Transverse colon (tissue), 4 donors: Measurements from ENCODE around the gene LDLRAD4.

Source experiments
- POLR2AphosphoS5 ChIP-seq, 3 donors: sonication (generic); formaldehyde crosslinking; IDR thresholded peaks; one replicate each; pipeline ENCODE4 v1.6.1; 2016; ENCODE audit warnings: antibody characterized with exemption in 3 of 3
- TF ChIP-seq, protein P1 (sequence below), 5 experiments: fragments of 200-600 bp in 3 of 5; fragments of 450-650 bp in 2 of 5; sonication (generic) in 3 of 5; IDR thresholded peaks; 1 replicate in 2 of 5; 2 replicates in 3 of 5; pipeline ENCODE4 v1.5.1; 2016 to 2017; ENCODE audit warnings: antibody characterized with exemption in 5 of 5, inconsistent platforms in 3 of 5, mild to moderate bottlenecking in 2 of 5, moderate library complexity in 1 of 5

DNA sequence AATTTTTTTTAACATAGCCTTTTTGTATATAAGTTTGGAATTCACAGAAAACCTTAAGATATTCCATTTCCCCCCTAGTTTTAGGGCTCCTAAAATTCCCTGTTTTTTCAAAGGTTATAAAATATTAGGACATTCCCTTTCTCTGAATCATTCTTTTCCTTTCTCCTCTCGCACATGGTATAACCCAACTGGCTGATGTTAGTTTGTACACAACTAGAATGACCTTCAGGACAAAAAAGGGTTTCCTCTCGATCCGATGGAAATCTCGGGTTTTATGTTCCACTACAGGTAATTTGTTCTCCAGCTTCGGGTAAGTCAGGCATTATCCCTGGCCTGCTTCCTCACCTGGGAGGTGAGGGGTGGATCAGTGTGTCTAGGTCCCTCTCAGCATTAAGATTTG, 215.1 kb downstream of the LDLRAD4 start:
- TF ChIP-seq POLR2AphosphoS5 (IDR thresholded peaks at IDR 0.05): no peak
- TF ChIP-seq, protein P1, sequence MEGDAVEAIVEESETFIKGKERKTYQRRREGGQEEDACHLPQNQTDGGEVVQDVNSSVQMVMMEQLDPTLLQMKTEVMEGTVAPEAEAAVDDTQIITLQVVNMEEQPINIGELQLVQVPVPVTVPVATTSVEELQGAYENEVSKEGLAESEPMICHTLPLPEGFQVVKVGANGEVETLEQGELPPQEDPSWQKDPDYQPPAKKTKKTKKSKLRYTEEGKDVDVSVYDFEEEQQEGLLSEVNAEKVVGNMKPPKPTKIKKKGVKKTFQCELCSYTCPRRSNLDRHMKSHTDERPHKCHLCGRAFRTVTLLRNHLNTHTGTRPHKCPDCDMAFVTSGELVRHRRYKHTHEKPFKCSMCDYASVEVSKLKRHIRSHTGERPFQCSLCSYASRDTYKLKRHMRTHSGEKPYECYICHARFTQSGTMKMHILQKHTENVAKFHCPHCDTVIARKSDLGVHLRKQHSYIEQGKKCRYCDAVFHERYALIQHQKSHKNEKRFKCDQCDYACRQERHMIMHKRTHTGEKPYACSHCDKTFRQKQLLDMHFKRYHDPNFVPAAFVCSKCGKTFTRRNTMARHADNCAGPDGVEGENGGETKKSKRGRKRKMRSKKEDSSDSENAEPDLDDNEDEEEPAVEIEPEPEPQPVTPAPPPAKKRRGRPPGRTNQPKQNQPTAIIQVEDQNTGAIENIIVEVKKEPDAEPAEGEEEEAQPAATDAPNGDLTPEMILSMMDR (IDR thresholded peaks at IDR 0.05): no peak
